GM23338 (cell line): ENCODE results near the gene PCP4L1. TPM values are rescaled to one million over a fixed set of nuclear protein-coding genes. Genes with fewer than 3 reads are reported as not detected.

ENCODE experiments used
- ATAC-seq: fragments of 200-7000 bp; cut with Tn5 transposase; 3 replicates; pipeline ENCODE4 v1.9.1; 2020
- DNase-seq: peaks from one replicate; pipeline ENCODE4 v3.0.0-alpha.2; 2015; ENCODE audit warnings: low spot score
- H2AFZ ChIP-seq: fragments of 200-600 bp; sonication (generic); 2 replicates; pipeline ENCODE4 v1.8.0; 2016; ENCODE audit warnings: antibody characterized with exemption, mild to moderate bottlenecking, moderate library complexity
- H3F3A ChIP-seq: fragments of 200-600 bp; sonication (generic); replicated peaks from 2 replicates; pipeline ENCODE4 v1.8.0; 2017; ENCODE audit warnings: antibody characterized with exemption, mixed run types, low read depth
- H3K27ac ChIP-seq: fragments of 200-600 bp; sonication (generic); 2 replicates; pipeline ENCODE4 v1.6.1; 2016; ENCODE audit warnings: low read depth
- H3K27me3 ChIP-seq: fragments of 200-600 bp; sonication (generic); 2 replicates; pipeline ENCODE4 v1.8.0; 2016; ENCODE audit warnings: mild to moderate bottlenecking, mixed run types, moderate library complexity; ENCODE audit not compliant: insufficient read depth
- H3K36me3 ChIP-seq: fragments of 200-600 bp; sonication (generic); 2 replicates; pipeline ENCODE4 v1.8.0; 2016; ENCODE audit warnings: mild to moderate bottlenecking; ENCODE audit not compliant: insufficient read depth
- H3K4me1 ChIP-seq: fragments of 200-600 bp; sonication (generic); 2 replicates; pipeline ENCODE4 v1.8.0; 2016; ENCODE audit warnings: mild to moderate bottlenecking, moderate library complexity; ENCODE audit not compliant: insufficient read depth
- H3K4me2 ChIP-seq: fragments of 200-600 bp; sonication (generic); 2 replicates; pipeline ENCODE4 v1.7.1; 2017; ENCODE audit warnings: mixed run types
- H3K4me3 ChIP-seq: fragments of 200-600 bp; sonication (generic); 2 replicates; pipeline ENCODE4 v1.6.1; 2016; ENCODE audit warnings: mixed run types
- H3K79me2 ChIP-seq: fragments of 200-600 bp; sonication (generic); replicated peaks from 2 replicates; pipeline ENCODE4 v1.8.0; 2017; ENCODE audit warnings: mild to moderate bottlenecking; ENCODE audit not compliant: insufficient read depth
- H3K9me2 ChIP-seq: fragments of 200-600 bp; sonication (generic); 2 replicates; pipeline ENCODE4 v1.8.0; 2017; ENCODE audit not compliant: insufficient read depth
- H4K20me1 ChIP-seq: fragments of 200-600 bp; sonication (generic); replicated peaks from 2 replicates; pipeline ENCODE4 v1.8.0; 2017; ENCODE audit warnings: mild to moderate bottlenecking; ENCODE audit not compliant: insufficient read depth
- H3K27ac Mint-ChIP-seq: 2 replicates; pipeline ENCODE4 v1.8.0; 2020; ENCODE audit warnings: inconsistent platforms, mild to moderate bottlenecking, moderate library complexity, mixed read lengths
- H3K27me3 Mint-ChIP-seq: 3 replicates; pipeline ENCODE4 v1.8.0; 2022; ENCODE audit warnings: low read depth, mild to moderate bottlenecking, moderate library complexity, mixed read lengths, inconsistent platforms; ENCODE audit not compliant: insufficient read depth, poor library complexity
- H3K36me3 Mint-ChIP-seq: 3 replicates; pipeline ENCODE4 v1.8.0; 2021; ENCODE audit warnings: low read depth, mild to moderate bottlenecking, inconsistent platforms, moderate library complexity, mixed read lengths
- H3K4me1 Mint-ChIP-seq: 3 replicates; pipeline ENCODE4 v1.8.0; 2020; ENCODE audit warnings: mild to moderate bottlenecking, inconsistent platforms, mixed read lengths
- H3K4me3 Mint-ChIP-seq: 3 replicates; pipeline ENCODE4 v1.8.0; 2021; ENCODE audit warnings: moderate library complexity, mild to moderate bottlenecking, inconsistent platforms, mixed read lengths
- H3K9me3 Mint-ChIP-seq: 3 replicates; pipeline ENCODE4 v1.8.0; 2020; ENCODE audit warnings: moderate library complexity, mild to moderate bottlenecking, inconsistent platforms, mixed read lengths
- CTCF ChIP-seq, 2 experiments: fragments of 200-600 bp in 1 of 2; sonication (generic) in 1 of 2; conservative IDR thresholded peaks; 2 replicates each; pipeline versions ENCODE4 v1.5.1 to v1.6.1; 2016 to 2017; ENCODE audit warnings: antibody characterized with exemption in 2 of 2, low read depth in 2 of 2, mild to moderate bottlenecking in 2 of 2, moderate library complexity in 1 of 2
- EZH2 ChIP-seq: fragments of 200-600 bp; sonication (generic); IDR thresholded peaks from one replicate; pipeline ENCODE4 v1.8.0; 2017; ENCODE audit warnings: antibody characterized with exemption, mild to moderate bottlenecking, low read depth; ENCODE audit not compliant: unreplicated experiment
- EZH2phosphoT487 ChIP-seq: fragments of 200-600 bp; sonication (generic); IDR thresholded peaks from one replicate; pipeline ENCODE4 v1.8.1; 2018; ENCODE audit warnings: antibody characterized with exemption; ENCODE audit not compliant: unreplicated experiment
- JUNB ChIP-seq: IDR thresholded peaks from one replicate; pipeline ENCODE4 v1.6.1; 2016; ENCODE audit warnings: antibody characterized with exemption; ENCODE audit not compliant: unreplicated experiment
- NANOG ChIP-seq: IDR thresholded peaks from 2 replicates; pipeline ENCODE4 v1.6.1; 2016; ENCODE audit warnings: antibody characterized with exemption, borderline replicate concordance
- POLR2AphosphoS5 ChIP-seq: IDR thresholded peaks from 2 replicates; pipeline ENCODE4 v1.6.1; 2016; ENCODE audit warnings: antibody characterized with exemption, low read depth
- REST ChIP-seq: IDR thresholded peaks from one replicate; pipeline ENCODE4 v1.6.1; 2018; ENCODE audit warnings: antibody characterized with exemption; ENCODE audit not compliant: unreplicated experiment
- STAT1 ChIP-seq: IDR thresholded peaks from one replicate; pipeline ENCODE4 v1.6.1; 2016; ENCODE audit warnings: antibody characterized with exemption; ENCODE audit not compliant: unreplicated experiment
- ZNF114 ChIP-seq: fragments of 250-450 bp; sonication (Bioruptor Pico); IDR thresholded peaks from 2 replicates; pipeline ENCODE4 v1.5.0; 2020; ENCODE audit warnings: mild to moderate bottlenecking, moderate library complexity
- ZNF331 ChIP-seq: fragments of 250-450 bp; sonication (Bioruptor Pico); IDR thresholded peaks from 2 replicates; pipeline ENCODE4 v1.5.0; 2020; ENCODE audit warnings: low read depth, mild to moderate bottlenecking, moderate library complexity
- polyA plus RNA-seq: library from polyadenylated mRNA; unstranded; fragments of >200 nt; fragmentation: Nextera tagmentation; extraction: Ambion mirVana; gene quantifications from 2 replicates; pipeline ENCODE4 v1.2.1, GENCODE V29; 2016
- total RNA-seq: library from RNA; depleted of rRNA; stranded (reverse); fragments of >200 nt; shearing (Covaris generic); gene quantifications from 2 replicates; pipeline ENCODE4 v1.2.3, GENCODE V29; 2014

Gene PCP4L1
- total and polyA plus RNA-seq, 2 experiments from 2014 or later: 1.4 to 1.7 TPM

GRCh38 chr1:161217831-161218230 is 40.7 kb upstream of the PCP4L1 start:
- H3K4me1 ChIP-seq: peaks cover 22% of the 10 kb centered on the region
- TF ChIP-seq POLR2AphosphoS5: no peak
- no peak for TF ChIP-seq EZH2phosphoT487
- no peak for TF ChIP-seq STAT1
- TF ChIP-seq ZNF114 (CRISPR knock-in tag): no peak
- TF ChIP-seq NANOG: no peak
- no peak for TF ChIP-seq REST
- TF ChIP-seq JUNB: no peak
- no peak for TF ChIP-seq ZNF331 (CRISPR knock-in tag)
- TF ChIP-seq EZH2: no peak
- TF ChIP-seq CTCF (conservative IDR thresholded peaks at IDR 0.05; ENCODE audit: low read depth in 2 of 2): no peak
- H3K27me3 ChIP-seq: no peaks in the 10 kb centered on the region
- H3K79me2 ChIP-seq: no peaks in the 10 kb centered on the region
- no peak overlapping the region for H3K27ac ChIP-seq
- no peaks in the 10 kb centered on the region for H3K9me2 ChIP-seq
- H3K27ac Mint-ChIP-seq: no peak overlapping the region
- ATAC-seq: peak; percentile 28
- H3K9me3 Mint-ChIP-seq: no peaks in the 10 kb centered on the region; the same call in 2 of the 3 replicates
- DNase-seq: no peak
- H3K4me3 Mint-ChIP-seq: no peak overlapping the region
- peaks cover 29% of the 10 kb centered on the region for H3K4me1 Mint-ChIP-seq
- peaks cover 17% of the 10 kb centered on the region for H3K36me3 ChIP-seq
- peak overlapping the region; percentile 87 for H2AFZ ChIP-seq
- H3F3A ChIP-seq: peaks cover 15% of the 10 kb centered on the region; the same call in 1 of the 2 replicates
- peaks cover 23% of the 10 kb centered on the region for H3K36me3 Mint-ChIP-seq
- no peak overlapping the region for H3K4me3 ChIP-seq
- H4K20me1 ChIP-seq: no peaks in the 10 kb centered on the region
- H3K27me3 Mint-ChIP-seq: peaks cover 18% of the 10 kb centered on the region
- peak overlapping the region; percentile 51; the same call in 1 of the 2 replicates for H3K4me2 ChIP-seq
